ENCODE measurements around the gene DIP2B. TPM values are rescaled to one million over a fixed set of nuclear protein-coding genes. Genes with fewer than 3 reads are reported as not detected.

The DIP2B gene
- total RNA-seq, 1 donor, result 32.6 TPM

DNA sequence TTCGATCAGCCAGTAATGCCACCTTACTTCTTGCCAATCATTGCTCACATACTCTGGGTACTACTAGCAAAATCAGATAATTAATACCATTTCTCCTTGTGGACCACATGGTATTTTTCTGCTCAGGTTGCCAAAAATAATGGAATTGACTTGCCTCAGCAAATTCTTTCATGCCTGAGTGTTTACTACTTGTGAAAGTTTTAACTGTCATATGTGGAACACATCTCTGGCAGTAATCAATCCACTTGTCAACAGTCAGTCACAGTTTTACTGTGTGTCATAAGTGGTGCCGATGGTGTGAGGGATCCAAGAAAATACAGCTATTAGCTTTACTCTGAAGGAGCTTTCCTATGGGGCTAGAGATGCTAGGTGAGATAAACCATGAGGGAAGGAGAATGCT, 203.8 kb downstream of the DIP2B start:
- no peak for DNase-seq (ENCODE audit: low read depth in 2 of 3, low spot score in 2 of 3)

DNA sequence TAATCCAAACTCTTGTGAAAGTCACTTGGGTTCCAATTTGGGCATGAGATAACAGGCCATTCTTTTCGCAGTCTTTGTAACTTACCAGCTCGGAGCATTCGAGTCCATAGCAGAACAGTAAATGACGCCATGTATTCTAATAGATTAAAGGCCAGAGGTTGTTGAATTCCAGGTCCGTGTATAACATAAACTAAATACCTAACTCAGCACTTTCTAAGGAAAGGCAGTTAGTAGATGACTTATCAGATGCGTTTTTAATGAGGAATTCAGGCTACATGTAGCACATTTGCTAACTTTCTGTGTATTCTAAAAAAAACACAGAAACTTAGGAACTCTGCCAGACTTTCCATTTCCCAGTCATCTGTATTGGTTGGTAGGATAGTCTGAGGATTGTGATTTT, 206.3 kb downstream of the DIP2B start:
- no peak for DNase-seq (ENCODE audit: low read depth in 2 of 3, low spot score in 2 of 3)

DNA sequence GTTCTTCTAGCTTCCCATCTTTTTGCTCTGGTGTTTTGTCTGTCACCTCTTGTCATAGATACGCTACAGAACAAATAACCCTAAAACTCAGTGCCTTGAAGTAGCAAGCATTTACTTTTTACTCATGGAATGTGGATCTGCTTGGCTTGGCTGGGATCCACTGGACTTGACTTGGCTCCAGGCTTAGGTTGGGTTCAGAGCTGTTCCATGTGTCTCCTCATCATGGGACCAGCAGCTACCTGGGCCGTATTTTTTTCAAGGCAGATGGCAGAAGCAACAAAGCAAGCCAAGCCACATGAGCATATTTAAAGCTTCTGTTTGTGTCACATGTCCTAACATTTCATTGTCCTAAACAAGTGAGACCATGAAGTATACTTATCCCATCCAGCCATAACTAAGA, 210.4 kb downstream of the DIP2B start:
- no peak for DNase-seq (ENCODE audit: low read depth in 2 of 3, low spot score in 2 of 3)

DNA sequence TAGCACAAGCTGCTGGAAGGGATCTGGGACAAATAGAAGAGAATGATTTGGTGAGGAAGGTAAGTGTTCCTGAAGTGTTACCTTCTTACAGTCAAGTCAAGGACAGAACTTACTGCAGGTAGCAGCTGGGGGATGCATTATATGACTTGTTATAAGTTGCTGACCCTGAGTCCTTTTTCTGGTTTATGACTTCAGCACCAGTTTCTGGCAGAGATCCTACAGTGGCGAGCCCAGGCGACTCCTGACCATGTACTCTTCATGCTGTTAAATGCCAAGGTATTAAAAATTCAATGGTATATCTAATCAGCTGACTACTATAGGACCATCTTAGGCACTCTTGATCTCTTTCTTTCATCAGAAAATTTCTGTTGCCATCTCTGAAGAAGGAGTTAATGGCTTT, 214.0 kb downstream of the DIP2B start:
- no peak for DNase-seq (ENCODE audit: low read depth in 2 of 3, low spot score in 2 of 3)

DNA sequence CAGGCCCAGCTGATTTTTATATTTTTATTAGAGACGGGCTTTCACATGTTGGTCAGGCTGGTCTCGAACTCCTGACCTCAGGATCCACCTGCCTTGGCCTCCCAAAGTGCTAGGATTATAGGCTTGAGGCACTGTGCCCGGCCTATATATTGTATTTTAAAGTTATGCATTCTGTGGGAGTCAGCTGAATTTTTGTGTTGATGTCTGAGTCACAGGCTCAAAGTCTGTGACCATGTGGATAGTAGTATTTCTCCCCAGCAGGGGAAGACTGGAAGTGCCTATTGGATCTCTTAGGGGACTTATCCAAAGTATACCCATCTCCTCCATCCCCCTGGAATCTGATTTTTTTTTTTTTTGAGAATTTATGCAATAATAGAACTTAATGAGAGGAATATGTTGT, 215.3 kb downstream of the DIP2B start:
- no peak for DNase-seq (ENCODE audit: low read depth in 2 of 3, low spot score in 2 of 3)

GRCh38 chr12:50720501-50720900, 215.7 kb downstream of the DIP2B start:
- no peak for DNase-seq (ENCODE audit: low read depth in 2 of 3, low spot score in 2 of 3)

- DNase-seq (ENCODE audit: low read depth in 2 of 3, low spot score in 2 of 3), result no peak
Measured at GRCh38 chr12:50723865-50724264, 219.1 kb downstream of the DIP2B start.

DNA sequence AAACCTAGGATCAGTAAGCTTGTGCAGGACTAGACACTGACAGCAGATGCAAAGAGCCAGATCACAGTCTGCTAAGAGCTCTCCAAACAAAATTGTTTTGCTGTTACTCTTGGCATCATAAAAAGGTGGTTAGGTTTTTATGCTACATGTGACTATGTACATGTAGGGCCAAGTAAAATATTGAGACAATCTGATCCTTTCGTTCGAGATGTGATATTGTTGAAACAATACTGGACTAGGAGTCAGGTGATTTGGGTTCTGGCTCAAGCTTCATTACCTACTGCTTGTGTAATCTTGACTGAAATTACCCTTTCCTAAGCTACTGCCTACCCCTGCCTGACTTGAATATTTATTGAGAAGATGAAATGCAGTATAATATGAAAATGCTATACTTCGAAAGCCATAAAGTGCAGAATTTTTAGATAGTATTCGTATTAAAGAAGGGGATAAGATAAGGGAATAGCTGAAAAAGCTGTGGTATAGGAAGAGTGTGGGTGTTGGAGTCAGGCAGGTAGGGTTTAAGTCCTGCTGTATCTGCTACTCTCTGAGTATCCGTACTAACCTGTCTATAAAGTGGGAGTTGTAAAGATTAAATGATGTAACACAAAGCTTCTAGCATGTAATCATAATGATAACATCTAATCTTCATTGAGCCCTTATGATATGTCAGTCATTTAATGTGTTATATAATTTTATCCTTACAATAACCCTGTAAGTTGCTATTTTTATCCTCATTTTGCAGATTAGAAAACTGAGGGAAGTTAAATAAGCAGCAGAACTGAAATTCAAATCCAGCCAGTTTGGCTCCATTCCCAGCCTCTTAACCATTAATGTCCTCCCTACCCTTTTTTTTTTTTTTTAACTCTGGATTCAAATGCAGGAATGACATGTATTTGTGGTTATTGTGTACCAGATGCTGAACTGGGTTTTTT, 220.5 kb downstream of the DIP2B start:
- DNase-seq (ENCODE audit: low read depth in 2 of 3, low spot score in 2 of 3), result no peak

- DNase-seq (ENCODE audit: low read depth in 2 of 3, low spot score in 2 of 3), result no peak
Measured at GRCh38 chr12:50727466-50727865, 222.7 kb downstream of the DIP2B start.

DNA sequence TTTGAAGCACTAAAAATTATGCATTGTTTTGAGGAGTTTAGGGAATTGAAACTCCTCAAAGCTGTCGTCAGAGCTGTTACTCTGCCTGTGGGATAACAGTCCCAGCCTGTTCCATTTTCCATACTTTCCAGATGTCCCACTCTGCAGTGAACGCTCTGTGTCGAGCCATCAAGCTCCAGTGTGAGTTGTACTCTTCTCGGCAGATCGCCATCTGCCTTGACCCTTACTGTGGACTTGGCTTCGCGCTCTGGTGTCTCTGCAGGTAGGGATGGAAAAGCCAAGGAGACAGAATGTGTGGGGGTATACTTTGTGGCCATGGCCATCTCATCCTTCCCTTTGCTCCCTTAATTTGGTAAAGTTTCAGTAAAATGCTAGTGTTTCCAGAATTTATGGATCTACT, 223.6 kb downstream of the DIP2B start:
- DNase-seq (ENCODE audit: low read depth in 2 of 3, low spot score in 2 of 3), result no peak

DNA sequence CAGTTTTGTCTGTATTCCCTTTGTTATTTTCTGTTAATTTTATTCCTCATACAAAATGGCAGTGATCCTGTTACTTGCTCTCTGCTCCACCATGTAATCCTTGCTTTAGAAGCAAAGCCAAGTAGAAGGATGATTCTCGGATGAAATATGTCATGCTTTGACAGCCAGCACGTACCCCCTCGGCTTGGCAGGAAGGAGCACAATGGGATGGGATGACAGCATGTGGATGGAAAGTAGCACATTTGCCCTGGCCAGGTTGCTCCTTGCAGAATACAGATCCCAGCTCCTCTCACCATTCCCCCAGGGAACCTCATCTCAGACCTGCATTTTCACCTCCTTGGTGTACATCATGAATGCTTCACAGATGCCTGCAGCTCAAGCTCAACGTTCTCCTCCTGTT, 224.1 kb downstream of the DIP2B start:
- DNase-seq (ENCODE audit: low read depth in 2 of 3, low spot score in 2 of 3), result no peak

DNA sequence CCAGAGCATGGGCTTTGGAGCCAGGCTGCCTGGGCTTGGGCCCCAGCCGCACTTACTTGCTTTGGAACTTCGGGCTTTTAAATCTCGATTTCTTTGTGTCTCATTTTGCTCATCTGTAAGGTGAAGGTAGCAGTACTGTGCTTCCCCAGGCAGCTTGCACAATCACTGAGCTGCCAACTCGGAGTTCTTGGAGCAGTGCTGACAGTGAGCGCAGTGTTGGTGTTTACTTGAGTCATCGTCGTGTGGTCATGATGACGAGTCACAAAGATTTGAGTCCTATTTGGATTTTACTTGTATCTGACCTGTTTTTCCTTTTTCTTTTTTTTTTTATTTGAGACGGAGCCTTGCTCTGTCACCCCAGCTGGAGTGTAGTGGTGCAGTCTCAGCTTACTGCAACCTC, 227.8 kb downstream of the DIP2B start:
- DNase-seq (ENCODE audit: low read depth in 2 of 3, low spot score in 2 of 3), result no peak

DNA sequence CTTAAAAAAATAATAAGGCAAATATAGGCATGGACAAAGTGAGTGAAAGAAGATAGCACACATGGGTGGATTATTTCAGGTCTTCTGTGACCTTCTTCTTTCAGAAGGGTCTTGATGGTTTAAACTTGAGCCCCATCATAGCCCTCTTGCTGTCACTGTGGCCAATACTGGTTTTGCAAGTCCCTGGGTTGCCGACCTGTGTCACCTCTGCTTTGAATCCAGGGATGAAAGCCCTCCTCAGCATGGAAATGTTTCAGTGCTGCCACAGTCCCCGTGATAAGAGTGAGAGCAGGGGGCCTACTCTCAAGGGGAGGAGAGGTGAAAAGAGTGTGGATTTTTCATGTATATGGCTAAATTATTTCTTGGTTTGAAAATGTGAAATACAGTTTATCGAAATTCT, 228.9 kb downstream of the DIP2B start:
- no peak for DNase-seq (ENCODE audit: low read depth in 2 of 3, low spot score in 2 of 3)

GRCh38 chr12:50734409-50735263, 229.9 kb downstream of the DIP2B start:
- DNase-seq (ENCODE audit: low read depth in 2 of 3, low spot score in 2 of 3), result peak in 2 of 3 donors; percentile 43 to 69

GRCh38 chr12:50739611-50740010, 234.8 kb downstream of the DIP2B start:
- DNase-seq (ENCODE audit: low read depth in 2 of 3, low spot score in 2 of 3), result no peak

DNA sequence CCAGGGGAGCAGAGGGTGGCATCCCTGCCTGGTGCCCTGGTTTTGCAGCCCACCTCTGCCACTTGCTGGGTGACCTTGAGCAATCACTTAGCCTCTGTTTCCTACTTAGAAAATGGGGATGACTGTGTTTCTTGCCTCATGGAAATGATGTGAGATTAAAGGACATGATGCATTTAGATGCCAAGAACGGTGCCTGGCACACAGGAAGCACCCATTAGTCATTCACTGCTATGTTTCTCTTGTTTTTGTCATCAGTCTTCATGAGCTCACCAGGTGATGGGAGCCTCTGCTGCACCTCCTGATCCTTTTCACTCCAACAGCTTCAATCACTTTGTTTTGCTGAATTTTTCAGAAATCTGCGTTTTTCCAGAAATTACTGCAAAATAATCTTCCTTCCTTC, 235.5 kb downstream of the DIP2B start:
- DNase-seq (ENCODE audit: low read depth in 2 of 3, low spot score in 2 of 3), result no peak

GRCh38 chr12:50742776-50743175, 238.0 kb downstream of the DIP2B start:
- no peak for DNase-seq (ENCODE audit: low read depth in 2 of 3, low spot score in 2 of 3)

DNA sequence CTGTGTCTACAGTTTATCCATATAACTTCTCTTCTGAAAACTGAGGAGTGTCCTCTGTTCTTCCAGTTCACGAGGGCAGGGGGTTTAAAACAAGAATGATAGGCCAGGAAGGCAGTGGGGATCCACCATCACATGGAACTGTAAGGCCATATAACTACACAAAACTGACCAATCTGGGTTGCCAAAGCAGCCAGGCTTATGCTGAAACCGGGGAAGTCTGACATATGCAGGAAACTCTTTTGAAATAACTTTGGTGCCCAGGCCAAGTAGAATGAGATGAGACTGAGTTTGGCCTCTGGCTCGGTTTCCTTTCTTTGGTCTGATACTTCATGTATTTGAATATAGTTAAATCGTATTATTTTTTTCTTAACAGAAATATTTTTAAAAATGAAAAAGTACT, 241.1 kb downstream of the DIP2B start:
- DNase-seq (ENCODE audit: low read depth in 2 of 3, low spot score in 2 of 3), result no peak

- DNase-seq (ENCODE audit: low read depth in 2 of 3, low spot score in 2 of 3), result no peak
Measured at GRCh38 chr12:50746431-50746830, 241.6 kb downstream of the DIP2B start.

GRCh38 chr12:50747817-50748216, 243.0 kb downstream of the DIP2B start:
- no peak for DNase-seq (ENCODE audit: low read depth in 2 of 3, low spot score in 2 of 3)

- DNase-seq (ENCODE audit: low read depth in 2 of 3, low spot score in 2 of 3), result no peak
Measured at GRCh38 chr12:50749459-50749882, 244.7 kb downstream of the DIP2B start.

DNA sequence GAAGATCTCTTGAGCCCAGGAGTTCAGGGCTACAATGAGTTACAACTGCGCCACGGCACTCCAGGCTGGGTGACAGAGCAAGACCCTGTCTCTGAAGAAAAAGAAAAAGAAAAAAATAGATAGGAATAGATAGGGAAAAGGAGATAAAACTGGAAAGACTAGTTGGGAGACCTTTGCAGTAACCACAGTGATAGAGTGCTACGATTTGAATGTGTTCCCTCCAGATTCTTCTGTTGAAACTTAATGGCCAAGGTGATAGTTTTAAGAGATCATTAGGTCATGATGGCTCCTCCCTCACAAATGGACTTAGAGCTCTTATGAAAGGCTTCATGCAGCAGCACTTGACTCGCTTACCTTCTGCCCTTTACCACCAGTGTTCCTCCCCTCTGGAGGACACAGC, 245.6 kb downstream of the DIP2B start:
- DNase-seq (ENCODE audit: low read depth in 2 of 3, low spot score in 2 of 3), result no peak
